GM12873 (cell line): ENCODE measurements around the gene ZNF526.

Experiments used
- TF ChIP-seq, protein P1 (sequence below): IDR thresholded peaks from 2 replicates; pipeline ENCODE4 v1.5.1; 2012; ENCODE audit warnings: low read depth, mild to moderate bottlenecking, moderate library complexity, low read length, control low read depth; ENCODE audit not compliant: insufficient read depth; ENCODE audit errors: missing control alignments

Gene ZNF526

DNA sequence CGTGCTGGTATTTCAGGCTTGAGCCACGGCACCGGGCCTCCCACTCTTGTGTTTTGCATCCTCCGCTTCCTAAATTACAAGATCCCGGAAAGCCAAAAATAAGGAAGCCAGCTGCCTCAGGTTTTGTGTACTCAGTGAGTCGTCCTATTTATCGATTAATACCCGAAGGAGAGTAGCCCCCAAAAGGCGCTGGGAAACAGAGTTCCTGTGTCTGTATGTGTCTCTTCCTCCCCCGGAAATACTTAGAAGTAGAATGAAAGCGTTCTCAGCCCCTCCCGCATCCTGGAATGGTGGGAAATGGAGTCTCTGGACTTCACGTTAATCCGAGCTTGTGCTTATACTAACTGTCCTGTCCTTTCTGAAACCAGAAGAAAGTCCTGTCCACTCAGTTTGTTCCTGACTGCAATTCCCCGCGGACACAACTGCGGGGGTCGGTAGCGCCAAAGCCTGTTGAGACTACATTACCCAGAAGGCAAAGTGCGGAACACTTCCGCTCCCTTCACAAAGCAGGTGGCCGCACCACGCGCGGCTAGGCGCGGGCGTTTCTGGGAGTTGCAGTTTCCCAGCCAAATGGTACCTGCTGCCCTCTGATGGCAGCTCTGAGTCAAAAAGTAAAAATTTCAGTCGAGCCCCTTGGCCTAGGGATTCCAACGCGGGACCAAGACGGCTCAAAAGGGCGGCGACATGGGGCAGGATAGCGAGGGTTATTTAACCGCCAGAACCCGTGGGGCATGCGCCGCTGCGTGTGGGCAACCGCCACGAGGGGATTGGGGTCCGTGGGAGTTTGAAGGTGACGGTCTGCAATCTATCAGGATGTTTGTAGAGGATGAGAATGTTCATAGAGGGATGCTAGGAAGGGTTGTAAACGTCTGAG, 24.5 kb downstream of the ZNF526 start:
- TF ChIP-seq, protein P1, sequence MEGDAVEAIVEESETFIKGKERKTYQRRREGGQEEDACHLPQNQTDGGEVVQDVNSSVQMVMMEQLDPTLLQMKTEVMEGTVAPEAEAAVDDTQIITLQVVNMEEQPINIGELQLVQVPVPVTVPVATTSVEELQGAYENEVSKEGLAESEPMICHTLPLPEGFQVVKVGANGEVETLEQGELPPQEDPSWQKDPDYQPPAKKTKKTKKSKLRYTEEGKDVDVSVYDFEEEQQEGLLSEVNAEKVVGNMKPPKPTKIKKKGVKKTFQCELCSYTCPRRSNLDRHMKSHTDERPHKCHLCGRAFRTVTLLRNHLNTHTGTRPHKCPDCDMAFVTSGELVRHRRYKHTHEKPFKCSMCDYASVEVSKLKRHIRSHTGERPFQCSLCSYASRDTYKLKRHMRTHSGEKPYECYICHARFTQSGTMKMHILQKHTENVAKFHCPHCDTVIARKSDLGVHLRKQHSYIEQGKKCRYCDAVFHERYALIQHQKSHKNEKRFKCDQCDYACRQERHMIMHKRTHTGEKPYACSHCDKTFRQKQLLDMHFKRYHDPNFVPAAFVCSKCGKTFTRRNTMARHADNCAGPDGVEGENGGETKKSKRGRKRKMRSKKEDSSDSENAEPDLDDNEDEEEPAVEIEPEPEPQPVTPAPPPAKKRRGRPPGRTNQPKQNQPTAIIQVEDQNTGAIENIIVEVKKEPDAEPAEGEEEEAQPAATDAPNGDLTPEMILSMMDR: peak; percentile 70

DNA sequence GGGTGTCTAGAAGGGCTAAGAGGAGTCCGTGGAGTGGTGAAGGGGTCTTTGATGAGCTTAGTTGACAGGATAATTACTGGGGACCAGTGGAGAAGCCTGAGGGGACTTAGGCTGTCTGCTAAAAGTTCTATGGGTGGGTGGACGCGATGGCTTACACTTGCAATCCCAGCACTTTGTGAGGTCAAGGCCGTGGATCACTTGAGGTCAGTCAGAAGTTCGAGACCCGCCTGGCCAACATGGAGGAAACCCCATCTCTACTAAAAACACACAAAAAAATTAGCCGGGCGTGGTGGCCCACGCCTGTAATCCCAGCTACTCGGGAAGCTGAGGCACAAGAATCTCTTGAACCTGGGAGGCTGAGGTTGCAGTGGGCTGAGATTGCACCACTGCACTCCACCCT, 25.1 kb downstream of the ZNF526 start:
- TF ChIP-seq, protein P1: no peak

DNA sequence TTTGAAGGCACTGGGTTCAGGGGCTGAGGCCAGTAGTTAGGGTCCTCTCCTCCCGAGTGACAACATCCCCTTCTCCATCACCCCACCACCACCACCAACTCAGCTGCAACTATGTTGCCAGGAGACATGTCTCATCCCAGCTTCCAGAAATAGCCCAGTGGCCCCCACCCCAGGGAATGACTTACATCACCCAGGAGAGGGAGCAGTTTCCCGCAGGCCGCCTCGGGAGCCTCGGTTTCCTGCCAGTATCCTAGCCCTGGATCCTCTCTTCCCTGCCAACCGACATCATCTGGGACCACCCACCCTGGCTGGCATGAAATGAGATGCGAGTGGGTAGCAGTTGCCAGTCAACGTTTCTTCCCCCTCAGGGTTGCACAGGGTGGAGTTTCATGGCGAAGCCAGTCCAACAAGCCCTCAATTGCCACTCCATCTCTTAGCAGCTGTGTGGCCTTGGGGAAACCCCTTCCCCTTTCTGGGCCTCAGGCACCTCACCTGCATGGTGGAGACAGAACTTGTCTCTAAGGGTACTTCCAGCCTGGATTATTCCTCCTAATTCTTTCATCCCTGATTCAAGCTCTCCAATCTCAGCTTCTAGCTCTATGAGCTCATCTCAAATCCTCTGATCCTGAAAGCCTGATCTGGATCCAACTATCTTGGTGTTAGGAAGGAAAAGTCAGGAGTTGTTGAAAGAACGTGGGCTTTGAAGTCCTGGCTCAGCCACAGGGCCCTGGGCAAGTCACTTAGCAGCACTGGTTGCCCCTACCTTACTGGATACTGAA, 26.2 kb downstream of the ZNF526 start:
- TF ChIP-seq, protein P1: no peak

DNA sequence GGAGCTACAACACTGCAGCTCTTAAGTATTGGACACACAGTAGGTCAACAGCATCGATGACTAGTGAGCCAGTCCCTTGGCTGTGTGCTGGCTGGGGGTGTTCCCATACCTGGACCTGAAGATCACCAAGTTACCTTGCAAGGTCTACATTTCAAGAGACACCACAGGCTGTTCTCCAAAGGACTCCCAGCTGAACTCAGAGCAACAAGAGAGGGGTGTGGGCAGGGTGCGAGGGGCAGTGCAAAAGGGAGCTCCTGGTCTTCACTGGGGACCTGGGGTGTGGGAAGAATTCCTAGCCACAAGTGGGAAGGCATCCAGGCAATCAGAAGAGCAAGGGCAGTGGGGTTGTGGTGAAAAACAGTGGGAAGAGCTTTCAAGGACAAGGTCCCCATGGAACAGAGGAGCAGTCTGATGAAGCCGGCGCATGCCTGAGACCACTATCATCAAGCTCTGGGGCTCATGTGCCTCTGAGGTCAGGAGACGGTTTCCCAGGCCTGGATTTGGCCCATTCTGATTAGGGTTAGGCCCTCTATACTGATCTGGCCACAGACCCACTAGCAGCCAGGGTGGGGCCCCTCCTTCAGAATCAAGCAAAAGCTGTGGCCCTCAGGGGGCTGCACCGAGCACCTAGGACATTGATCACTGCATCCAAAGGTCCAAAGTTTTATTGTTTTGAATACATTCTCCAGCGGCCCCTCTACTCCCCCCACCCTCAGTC, 27.0 kb downstream of the ZNF526 start:
- TF ChIP-seq, protein P1: no peak

DNA sequence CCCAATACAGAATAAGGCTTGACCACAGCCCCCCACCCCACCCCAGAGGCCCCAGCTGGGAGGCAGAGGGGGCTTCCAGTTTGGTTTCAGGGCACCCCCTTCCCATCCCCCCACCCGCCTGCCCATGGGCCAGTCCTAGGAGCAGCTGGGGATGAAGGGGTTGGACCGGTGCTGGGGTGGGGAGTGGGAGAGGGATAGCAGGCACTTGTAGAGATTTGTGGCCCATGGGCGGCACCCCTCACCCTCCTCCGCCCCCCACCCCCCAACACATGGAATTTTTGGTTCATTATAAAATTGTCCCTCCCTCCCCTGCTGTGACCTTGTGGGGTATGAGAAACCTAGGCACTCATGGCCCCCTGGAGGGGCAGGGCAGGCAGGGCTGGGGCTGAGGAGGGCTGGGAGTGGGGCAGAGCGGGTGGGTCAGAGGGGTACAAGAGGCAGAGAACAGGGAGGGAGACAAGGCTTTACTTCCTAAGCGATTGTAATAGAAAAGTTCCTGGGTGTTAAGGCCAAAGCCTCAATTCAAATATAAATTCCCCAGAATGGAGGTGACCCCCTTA, 27.6 kb downstream of the ZNF526 start:
- TF ChIP-seq, protein P1: no peak

DNA sequence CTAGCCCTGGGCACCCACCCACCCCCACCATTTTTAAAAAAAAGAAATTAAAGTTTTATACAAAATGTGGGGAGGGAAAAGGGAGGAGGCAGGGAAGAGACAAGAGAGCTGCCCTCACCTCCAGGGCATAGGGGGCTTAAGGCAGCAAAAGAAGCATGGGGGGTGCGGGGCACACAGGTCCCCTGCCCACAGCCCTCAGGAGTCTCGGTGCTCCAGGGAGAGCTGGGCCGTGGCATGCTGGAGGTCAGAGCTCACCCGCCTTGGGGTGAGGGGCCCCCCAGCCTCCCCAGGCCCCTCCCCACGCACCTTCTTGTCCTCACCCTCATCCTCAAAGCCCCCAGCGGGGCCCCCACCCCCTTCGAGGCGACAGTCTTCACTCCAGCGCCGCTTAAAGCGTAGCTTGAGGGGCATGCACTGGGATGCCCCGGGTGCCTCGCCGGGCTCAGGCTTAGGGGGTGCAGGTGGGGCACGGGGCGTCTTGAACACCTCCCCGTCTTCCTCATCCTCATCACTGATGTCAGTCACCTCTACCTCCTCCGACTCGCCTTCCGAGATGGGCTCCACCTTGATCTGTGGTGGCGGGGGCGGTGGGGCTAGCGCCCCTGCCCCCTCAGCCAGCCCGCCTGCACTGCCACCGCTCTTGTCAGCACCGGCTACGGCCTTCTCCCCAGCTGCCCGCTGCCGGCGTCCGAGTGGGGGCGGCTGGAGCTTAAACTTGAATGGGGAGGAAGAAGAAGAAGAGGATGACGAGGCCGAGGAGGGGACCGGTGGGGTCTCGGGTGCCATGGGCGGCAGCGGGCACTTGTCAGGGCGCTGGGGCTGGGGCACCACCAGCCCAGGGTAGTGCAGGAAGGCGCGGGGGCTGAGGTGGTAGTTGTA, 28.4 kb downstream of the ZNF526 start:
- TF ChIP-seq, protein P1: no peak
